GM12874 (cell line): Measurements from ENCODE around the gene GATA3.

ENCODE experiments used
- CTCF ChIP-seq: IDR thresholded peaks from 2 replicates; pipeline ENCODE4 v1.5.1; 2011; ENCODE audit warnings: low read depth, mild to moderate bottlenecking, control low read depth, low read length, moderate library complexity; ENCODE audit not compliant: insufficient read depth

The GATA3 gene

DNA sequence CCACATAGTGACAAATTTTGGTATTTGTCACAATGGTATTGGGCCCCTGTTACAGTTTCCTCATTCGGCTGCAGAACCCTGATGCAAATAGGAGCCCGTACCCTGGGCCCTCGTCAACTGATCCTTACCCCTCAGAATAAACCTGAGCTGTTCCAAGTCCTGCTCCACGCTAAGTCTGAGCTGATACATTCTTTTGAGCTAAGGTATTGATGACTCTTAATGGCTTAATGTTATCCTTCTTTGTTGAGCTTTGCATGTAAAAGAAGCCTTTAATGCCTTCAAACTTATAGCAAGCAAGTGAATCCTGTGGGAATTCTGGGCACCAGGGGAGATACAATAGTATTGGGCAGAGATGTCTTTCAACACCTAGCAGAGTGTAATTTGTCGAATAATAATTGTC lies 31.8 kb downstream of the GATA3 start:
- TF ChIP-seq CTCF: no peak

- TF ChIP-seq CTCF: no peak
Observed at GRCh38 chr10:8088504-8088903, 34.0 kb downstream of the GATA3 start.

DNA sequence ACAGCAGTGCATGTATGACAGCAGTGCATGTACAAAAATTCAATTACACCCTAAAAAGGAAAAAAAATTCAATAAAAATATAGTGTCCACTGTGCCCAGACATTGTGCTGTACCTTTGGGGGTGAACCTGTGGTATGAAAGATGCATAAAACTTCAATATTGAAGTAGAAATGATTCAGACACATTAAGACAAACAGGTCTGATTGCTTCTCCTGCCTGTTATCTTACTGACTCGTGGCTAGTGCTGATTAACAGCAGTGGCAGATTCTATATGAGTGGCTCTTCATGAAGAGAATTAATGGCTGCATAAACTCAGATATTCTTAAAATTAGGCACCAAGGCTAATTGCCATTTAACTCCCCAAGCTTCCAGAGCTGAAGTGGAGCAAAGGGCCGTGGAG lies 37.9 kb downstream of the GATA3 start:
- no peak for TF ChIP-seq CTCF

DNA sequence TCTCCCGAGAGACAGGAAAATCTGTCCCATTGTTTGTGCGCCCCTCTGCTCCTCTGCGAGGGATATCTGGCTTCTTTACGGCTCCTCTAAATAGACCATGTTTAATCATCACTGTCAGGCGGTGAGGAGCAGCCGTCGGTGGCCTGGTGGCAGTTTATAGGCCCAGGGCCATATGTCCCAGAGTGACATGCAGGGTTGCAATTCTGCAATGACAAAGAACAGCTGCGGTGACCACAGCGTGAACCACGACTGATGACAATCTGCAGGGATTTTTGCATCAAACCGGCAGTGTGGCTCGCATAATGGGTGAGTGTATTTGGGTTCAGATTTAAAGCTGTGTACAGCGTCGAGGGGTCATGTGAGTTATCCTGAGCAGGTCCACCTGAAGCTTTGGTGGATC lies 41.5 kb downstream of the GATA3 start:
- no peak for TF ChIP-seq CTCF

GRCh38 chr10:8096931-8097330 lies 42.4 kb downstream of the GATA3 start:
- TF ChIP-seq CTCF: no peak

- no peak for TF ChIP-seq CTCF
Observed at GRCh38 chr10:8100366-8100765, 45.9 kb downstream of the GATA3 start.

DNA sequence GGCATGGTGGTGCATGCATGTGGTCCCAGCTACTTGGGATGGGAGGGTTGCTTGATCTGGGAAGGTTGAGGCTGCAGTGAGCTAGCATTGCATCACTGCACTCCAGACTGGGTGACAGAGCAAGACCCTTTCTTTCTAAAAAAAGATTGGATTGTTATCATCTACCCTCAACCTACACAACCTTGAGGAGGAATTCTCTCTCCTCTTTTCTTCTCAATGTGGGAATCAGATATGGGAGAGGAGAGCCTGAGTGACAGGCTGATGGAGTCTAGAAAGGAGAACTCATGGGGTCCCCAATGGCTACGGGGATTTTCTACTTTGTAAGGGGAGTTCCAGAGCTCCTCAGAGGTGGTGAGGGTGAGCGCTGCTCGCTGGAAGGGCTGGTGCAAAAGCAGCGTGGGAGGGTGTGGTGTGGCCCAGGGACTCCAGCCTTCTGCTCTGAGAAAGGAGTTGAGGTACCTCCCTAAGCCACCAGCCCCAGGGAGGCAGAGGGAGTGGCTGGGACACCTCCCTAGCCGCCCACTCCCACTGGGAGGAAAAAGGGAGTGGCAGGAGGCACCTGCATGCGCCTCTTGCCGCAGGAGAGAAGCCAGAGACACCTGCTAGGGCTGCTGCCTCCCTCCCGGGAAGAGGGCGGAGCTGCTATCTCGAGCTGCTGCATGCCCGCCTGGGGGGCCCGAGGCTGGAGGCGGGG lies 48.4 kb downstream of the GATA3 start:
- no peak for TF ChIP-seq CTCF

DNA sequence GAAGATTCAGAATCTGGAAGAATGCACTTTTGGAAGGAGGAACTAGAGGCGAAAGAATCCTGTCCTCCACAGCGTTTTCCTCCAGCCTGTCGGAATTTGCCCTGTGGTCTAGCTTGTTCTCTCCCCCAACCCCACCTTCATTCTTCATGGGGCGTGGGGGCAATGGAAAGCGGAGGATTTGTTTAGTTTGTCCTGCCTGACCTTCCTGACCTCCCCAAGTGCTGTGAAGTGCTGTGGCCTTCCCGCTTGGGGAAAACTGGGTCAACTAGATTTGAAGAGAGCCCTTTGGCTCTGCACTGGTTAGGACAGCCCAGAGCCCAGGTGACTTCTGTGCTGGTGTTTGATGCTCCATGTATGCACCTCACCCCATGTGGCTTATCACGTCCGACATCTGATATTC lies 49.1 kb downstream of the GATA3 start:
- TF ChIP-seq CTCF: no peak
